PFSK-1 (cell line): Measurements from ENCODE around the gene ABCF2.

Source experiments
- POLR2AphosphoS5 ChIP-seq: IDR thresholded peaks from 2 replicates; pipeline ENCODE4 v1.6.1; 2012; ENCODE audit warnings: low read depth, mild to moderate bottlenecking, control low read depth, low read length, moderate library complexity
- SIN3A ChIP-seq: IDR thresholded peaks from 2 replicates; pipeline ENCODE4 v1.6.1; 2012; ENCODE audit warnings: mild to moderate bottlenecking, low read length, moderate library complexity, borderline replicate concordance; ENCODE audit not compliant: insufficient read depth
- TF ChIP-seq, protein P1 (sequence below), 2 experiments: IDR thresholded peaks; 2 replicates each; pipeline versions ENCODE4 v1.6.1 to v1.8.0; 2011 to 2012; ENCODE audit warnings: low read depth in 2 of 2, low read length in 2 of 2, control low read depth in 1 of 2, inconsistent platforms in 1 of 2, mild to moderate bottlenecking in 1 of 2, moderate library complexity in 1 of 2; ENCODE audit not compliant: insufficient read depth in 1 of 2

DNA sequence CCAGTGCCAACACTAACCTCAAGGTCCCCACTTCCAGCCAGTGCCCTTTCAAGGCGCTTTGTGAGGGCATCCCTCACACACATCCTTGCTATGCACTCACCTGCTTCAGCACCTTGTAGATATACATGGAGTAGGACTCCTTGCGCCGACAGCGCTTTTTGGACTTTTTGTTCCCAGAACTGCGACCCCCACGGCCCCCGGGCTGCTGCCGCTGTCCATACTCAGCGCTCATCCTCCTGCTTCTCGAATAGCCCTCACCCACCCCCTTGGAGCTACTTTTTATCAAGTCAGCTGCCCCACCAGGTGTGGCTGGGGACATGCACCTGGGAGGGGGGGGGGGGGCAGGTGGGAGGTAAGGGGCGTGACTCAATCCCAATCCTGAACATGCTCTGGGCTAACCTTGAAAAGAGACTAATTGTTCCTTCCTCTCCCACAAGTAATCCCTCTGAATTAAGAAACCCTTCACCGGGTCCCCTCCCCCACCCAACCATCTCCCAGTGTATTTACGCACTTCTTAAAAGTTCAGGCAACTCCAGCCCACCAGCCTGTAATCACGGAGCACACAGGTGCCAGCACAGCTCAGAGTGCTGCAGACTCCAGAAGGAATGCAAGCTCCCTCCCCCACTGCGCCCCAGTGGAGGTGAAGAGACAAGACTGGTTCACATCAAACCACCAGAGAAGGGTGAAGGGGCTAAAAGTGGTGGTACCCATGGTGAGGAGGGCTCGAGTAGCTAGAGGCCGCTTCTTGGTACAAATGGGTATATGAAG is 16.7 kb downstream of the ABCF2 start, which contains the start of gene H2BK1:
- TF ChIP-seq POLR2AphosphoS5 (no peak), SIN3A (no peak)
- TF ChIP-seq, protein P1, sequence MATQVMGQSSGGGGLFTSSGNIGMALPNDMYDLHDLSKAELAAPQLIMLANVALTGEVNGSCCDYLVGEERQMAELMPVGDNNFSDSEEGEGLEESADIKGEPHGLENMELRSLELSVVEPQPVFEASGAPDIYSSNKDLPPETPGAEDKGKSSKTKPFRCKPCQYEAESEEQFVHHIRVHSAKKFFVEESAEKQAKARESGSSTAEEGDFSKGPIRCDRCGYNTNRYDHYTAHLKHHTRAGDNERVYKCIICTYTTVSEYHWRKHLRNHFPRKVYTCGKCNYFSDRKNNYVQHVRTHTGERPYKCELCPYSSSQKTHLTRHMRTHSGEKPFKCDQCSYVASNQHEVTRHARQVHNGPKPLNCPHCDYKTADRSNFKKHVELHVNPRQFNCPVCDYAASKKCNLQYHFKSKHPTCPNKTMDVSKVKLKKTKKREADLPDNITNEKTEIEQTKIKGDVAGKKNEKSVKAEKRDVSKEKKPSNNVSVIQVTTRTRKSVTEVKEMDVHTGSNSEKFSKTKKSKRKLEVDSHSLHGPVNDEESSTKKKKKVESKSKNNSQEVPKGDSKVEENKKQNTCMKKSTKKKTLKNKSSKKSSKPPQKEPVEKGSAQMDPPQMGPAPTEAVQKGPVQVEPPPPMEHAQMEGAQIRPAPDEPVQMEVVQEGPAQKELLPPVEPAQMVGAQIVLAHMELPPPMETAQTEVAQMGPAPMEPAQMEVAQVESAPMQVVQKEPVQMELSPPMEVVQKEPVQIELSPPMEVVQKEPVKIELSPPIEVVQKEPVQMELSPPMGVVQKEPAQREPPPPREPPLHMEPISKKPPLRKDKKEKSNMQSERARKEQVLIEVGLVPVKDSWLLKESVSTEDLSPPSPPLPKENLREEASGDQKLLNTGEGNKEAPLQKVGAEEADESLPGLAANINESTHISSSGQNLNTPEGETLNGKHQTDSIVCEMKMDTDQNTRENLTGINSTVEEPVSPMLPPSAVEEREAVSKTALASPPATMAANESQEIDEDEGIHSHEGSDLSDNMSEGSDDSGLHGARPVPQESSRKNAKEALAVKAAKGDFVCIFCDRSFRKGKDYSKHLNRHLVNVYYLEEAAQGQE (IDR thresholded peaks at IDR 0.05; ENCODE audit: insufficient read depth in 1 of 2, low read depth in 2 of 2, low read length in 2 of 2): no peak
